Caco-2 (cell line): ENCODE results near the gene SIK3. TPM values are rescaled to one million over a fixed set of nuclear protein-coding genes. Genes with fewer than 3 reads are reported as not detected.

Experiments used
- BruUV-seq: library from RNA; stranded (reverse); fragments of 400-500 nt; replicated peaks from 2 replicates; lab custom pipeline; 2021; lab: Mats Ljungman, UMichigan
- CTCF ChIA-PET: fragments of 300-600 bp; sonication (Branson Sonifier 250); formaldehyde crosslinking; loops from one replicate; lab custom pipeline; 2022; ENCODE audit warnings: antibody characterized with exemption; lab: Charles Lee
- POLR2A ChIA-PET: fragments of 300-600 bp; sonication (Branson Sonifier 250); formaldehyde crosslinking; loops from one replicate; lab custom pipeline; 2022; ENCODE audit warnings: antibody characterized with exemption; lab: Charles Lee
- DNase-seq, 2 experiments: peaks; one replicate each; pipeline versions ENCODE4 v3.0.0 to v3.0.0-alpha.2; 2020 to 2022
- H3K27me3 ChIP-seq: replicated peaks from 2 replicates; pipeline ENCODE4 v1.6.0; 2011; ENCODE audit warnings: low read length; ENCODE audit not compliant: control insufficient read depth, insufficient read depth
- H3K36me3 ChIP-seq: 2 replicates; pipeline ENCODE4 v1.5.1; 2011; ENCODE audit warnings: low read length; ENCODE audit not compliant: control insufficient read depth, insufficient read depth
- H3K4me1 ChIP-seq: fragments of 250-450 bp; sonication (Bioruptor Pico); 2 replicates; pipeline ENCODE4 v1.5.1; 2020; ENCODE audit warnings: mild to moderate bottlenecking
- H3K4me3 ChIP-seq: 2 replicates; pipeline ENCODE4 v1.5.1; 2011; ENCODE audit warnings: low read depth, mild to moderate bottlenecking, control low read depth, low read length
- H3K9me3 ChIP-seq: fragments of 250-450 bp; sonication (Bioruptor Pico); 2 replicates; pipeline ENCODE4 v1.5.1; 2020; ENCODE audit warnings: mild to moderate bottlenecking, moderate library complexity
- H3K27ac Mint-ChIP-seq: one replicate; pipeline ENCODE4 v1.8.0; 2022; ENCODE audit warnings: mixed read lengths; ENCODE audit not compliant: unreplicated experiment
- H3K27me3 Mint-ChIP-seq: one replicate; pipeline ENCODE4 v1.8.0; 2022; ENCODE audit warnings: mixed read lengths; ENCODE audit not compliant: insufficient read depth, unreplicated experiment
- H3K36me3 Mint-ChIP-seq: one replicate; pipeline ENCODE4 v1.8.0; 2022; ENCODE audit warnings: mild to moderate bottlenecking, mixed read lengths; ENCODE audit not compliant: insufficient read depth, unreplicated experiment
- H3K4me1 Mint-ChIP-seq: one replicate; pipeline ENCODE4 v1.8.0; 2022; ENCODE audit warnings: low read depth, mixed read lengths; ENCODE audit not compliant: unreplicated experiment
- H3K4me3 Mint-ChIP-seq: one replicate; pipeline ENCODE4 v1.8.0; 2022; ENCODE audit warnings: mild to moderate bottlenecking, moderate library complexity, mixed read lengths; ENCODE audit not compliant: unreplicated experiment
- H3K9me3 Mint-ChIP-seq: one replicate; pipeline ENCODE4 v1.8.0; 2022; ENCODE audit warnings: mixed read lengths; ENCODE audit not compliant: unreplicated experiment
- CTCF ChIP-seq, 2 experiments: fragments of 200-600 bp in 1 of 2; IDR thresholded peaks; 1 replicate in 1 of 2; 2 replicates in 1 of 2; pipeline versions ENCODE4 v1.5.1 to v1.8.0; 2011 to 2022; ENCODE audit warnings: antibody characterized with exemption in 1 of 2, control low read depth in 1 of 2, inconsistent platforms in 1 of 2, low read depth in 1 of 2, low read length in 1 of 2, mild to moderate bottlenecking in 1 of 2, moderate library complexity in 1 of 2; ENCODE audit not compliant: insufficient read depth in 1 of 2, severe bottlenecking in 1 of 2, unreplicated experiment in 1 of 2
- intact Hi-C: fragments of 100-400 bp; cut with micrococcal nuclease; formaldehyde crosslinking; loops from one replicate; pipeline ENCODE4 v1.10.0; 2022; ENCODE audit not compliant: unreplicated experiment
- total RNA-seq: library from RNA; stranded (reverse); gene quantifications from 2 replicates; pipeline ENCODE4 v1.2.3, GENCODE V29; 2022

Gene SIK3
- total RNA-seq, 1 experiment from 2014 or later: 65.7 TPM

- no peaks in the 10 kb centered on the region for H3K9me3 Mint-ChIP-seq
- BruUV-seq: no TSS peak
- peaks cover 22% of the 10 kb centered on the region for H3K36me3 Mint-ChIP-seq
- no peaks in the 10 kb centered on the region for H3K9me3 ChIP-seq
- TF ChIP-seq CTCF (IDR thresholded peaks at IDR 0.05; ENCODE audit: insufficient read depth in 1 of 2, low read depth in 1 of 2, low read length in 1 of 2, severe bottlenecking in 1 of 2, unreplicated experiment in 1 of 2): no peak
- H3K4me3 ChIP-seq: no peak overlapping the region
- H3K27ac Mint-ChIP-seq: no peak overlapping the region
- H3K4me1 Mint-ChIP-seq: peaks cover 7% of the 10 kb centered on the region
- H3K4me1 ChIP-seq: no peaks in the 10 kb centered on the region
- CTCF ChIA-PET: no interaction called here
- DNase-seq: no peak
- H3K27me3 Mint-ChIP-seq: no peaks in the 10 kb centered on the region
- POLR2A ChIA-PET: interaction anchor here (0.6 to 0.7 kb wide), 2 partner anchors 28 to 195 kb away, joined by 5 to 7 read pairs; no protein-coding TSS in a partner anchor
- H3K36me3 ChIP-seq: 0 out of 2 replicates have a peak, but pooled peaks cover 2% of the 10 kb centered on the region
- no peaks in the 10 kb centered on the region for H3K27me3 ChIP-seq
- intact Hi-C loops: no loop called here
- H3K4me3 Mint-ChIP-seq: no peak overlapping the region
These were observed 205.9 kb downstream of the SIK3 start for GRCh38 chr11:116892374-116892773.

GRCh38 chr11:116891746-116892145 lies 206.5 kb downstream of the SIK3 start:
- H3K9me3 ChIP-seq: no peaks in the 10 kb centered on the region
- no peak for DNase-seq
- no peaks in the 10 kb centered on the region for H3K27me3 ChIP-seq
- no peaks in the 10 kb centered on the region for H3K27me3 Mint-ChIP-seq
- CTCF ChIA-PET: no interaction called here
- no peak for TF ChIP-seq CTCF (IDR thresholded peaks at IDR 0.05; ENCODE audit: insufficient read depth in 1 of 2, low read depth in 1 of 2, low read length in 1 of 2, severe bottlenecking in 1 of 2, unreplicated experiment in 1 of 2)
- H3K4me1 Mint-ChIP-seq: peaks cover 7% of the 10 kb centered on the region
- H3K4me1 ChIP-seq: no peaks in the 10 kb centered on the region
- intact Hi-C loops: no loop called here
- H3K36me3 ChIP-seq: no peaks in the 10 kb centered on the region
- H3K36me3 Mint-ChIP-seq: peaks cover 18% of the 10 kb centered on the region
- no peak overlapping the region for H3K4me3 ChIP-seq
- POLR2A ChIA-PET: interaction anchor here (0.7 kb wide), 1 partner anchor 196 kb away, joined by 7 read pairs; no protein-coding TSS in a partner anchor
- no TSS peak for BruUV-seq
- H3K9me3 Mint-ChIP-seq: no peaks in the 10 kb centered on the region
- H3K27ac Mint-ChIP-seq: no peak overlapping the region
- no peak overlapping the region for H3K4me3 Mint-ChIP-seq

- no peak for TF ChIP-seq CTCF (IDR thresholded peaks at IDR 0.05; ENCODE audit: insufficient read depth in 1 of 2, low read depth in 1 of 2, low read length in 1 of 2, severe bottlenecking in 1 of 2, unreplicated experiment in 1 of 2)
- H3K27me3 ChIP-seq: no peaks in the 10 kb centered on the region
- H3K36me3 ChIP-seq: no peaks in the 10 kb centered on the region
- Mint-ChIP-seq H3K4me3 (no peak overlapping the region), H3K36me3 (peaks cover 18% of the 10 kb centered on the region), H3K27me3 (no peaks in the 10 kb centered on the region), H3K4me1 (peaks cover 7% of the 10 kb centered on the region), H3K9me3 (no peaks in the 10 kb centered on the region), H3K27ac (no peak overlapping the region)
- no peak overlapping the region for H3K4me3 ChIP-seq
- no TSS peak for BruUV-seq
- no peaks in the 10 kb centered on the region for H3K9me3 ChIP-seq
- intact Hi-C loops: no loop called here
- no peak for DNase-seq
- POLR2A ChIA-PET: no interaction called here
- H3K4me1 ChIP-seq: no peaks in the 10 kb centered on the region
- CTCF ChIA-PET: interaction anchor here (1.1 kb wide), 1 partner anchor 215 kb away, joined by 3 read pairs; no protein-coding TSS in a partner anchor
These were observed 207.6 kb downstream of the SIK3 start for GRCh38 chr11:116890607-116891006.
